ENCODE measurements around the gene RMI2.

Gene RMI2

GRCh38 chr16:11356573-11357331, 11.5 kb downstream of the RMI2 start:
- peak; percentile 46 for TF ChIP-seq CTCF (IDR thresholded peaks at IDR 0.05; ENCODE audit: insufficient read depth, low read length)
- no peak for TF ChIP-seq POLR2AphosphoS5 (IDR thresholded peaks at IDR 0.05; ENCODE audit: low read depth)
- DNase-seq (ENCODE audit: low read depth in 1 of 2, low spot score in 1 of 2): peak in 1 of 2 experiments; percentile 74
- peaks cover 7% of the 10 kb centered on the region for H3K27me3 ChIP-seq (ENCODE audit: insufficient read depth, poor library complexity, severe bottlenecking)
- no peak overlapping the region for H3K27ac ChIP-seq (replicated peaks)
- no peak overlapping the region for H3K4me3 ChIP-seq (replicated peaks; ENCODE audit: insufficient read depth, low read length)

- no peak overlapping the region for H3K27ac ChIP-seq (replicated peaks)
- no peak for DNase-seq (ENCODE audit: low read depth in 1 of 2, low spot score in 1 of 2)
- H3K27me3 ChIP-seq (ENCODE audit: insufficient read depth, poor library complexity, severe bottlenecking): peaks cover 7% of the 10 kb centered on the region
- TF ChIP-seq CTCF (IDR thresholded peaks at IDR 0.05; ENCODE audit: insufficient read depth, low read length) (no peak), REST (IDR thresholded peaks at IDR 0.05; ENCODE audit: insufficient replicate concordance, low read depth) (no peak), POLR2AphosphoS5 (IDR thresholded peaks at IDR 0.05; ENCODE audit: low read depth) (no peak), GABPA (IDR thresholded peaks at IDR 0.05; ENCODE audit: low read depth) (no peak), SPI1 (IDR thresholded peaks at IDR 0.05; ENCODE audit: borderline replicate concordance, low read depth) (no peak)
- no peak overlapping the region for H3K4me3 ChIP-seq (replicated peaks; ENCODE audit: insufficient read depth, low read length)
Measured at GRCh38 chr16:11358531-11358930, 13.3 kb downstream of the RMI2 start.

- Histone ChIP-seq H3K4me3 (replicated peaks; ENCODE audit: insufficient read depth, low read length) (no peak overlapping the region), H3K27ac (replicated peaks) (no peak overlapping the region), H3K27me3 (ENCODE audit: insufficient read depth, poor library complexity, severe bottlenecking) (peaks cover 7% of the 10 kb centered on the region)
- TF ChIP-seq POLR2AphosphoS5 (IDR thresholded peaks at IDR 0.05; ENCODE audit: low read depth): no peak
- no peak for TF ChIP-seq CTCF (IDR thresholded peaks at IDR 0.05; ENCODE audit: insufficient read depth, low read length)
- TF ChIP-seq GABPA (IDR thresholded peaks at IDR 0.05; ENCODE audit: low read depth): no peak
- no peak for TF ChIP-seq REST (IDR thresholded peaks at IDR 0.05; ENCODE audit: insufficient replicate concordance, low read depth)
- TF ChIP-seq SPI1 (IDR thresholded peaks at IDR 0.05; ENCODE audit: borderline replicate concordance, low read depth): no peak
- DNase-seq (ENCODE audit: low read depth in 1 of 2, low spot score in 1 of 2): no peak
Measured at GRCh38 chr16:11359370-11359769, 14.1 kb downstream of the RMI2 start.

Data from HL-60 (cell line).